SK-N-MC (cell line): ENCODE results near the gene SSX2IP.

Experiments used
- EZH2 ChIP-seq: fragments of 200-600 bp; sonication (generic); IDR thresholded peaks from one replicate; pipeline ENCODE4 v1.6.1; 2017; ENCODE audit warnings: antibody characterized with exemption
- POLR2AphosphoS5 ChIP-seq: IDR thresholded peaks from 2 replicates; pipeline ENCODE4 v1.6.1; 2012; ENCODE audit warnings: mild to moderate bottlenecking, low read depth, low read length, borderline replicate concordance

- no peak for TF ChIP-seq POLR2AphosphoS5
- no peak for TF ChIP-seq EZH2
Observed at GRCh38 chr1:84675106-84675505, 15.2 kb downstream of the SSX2IP start.
